ENCODE measurements around the gene SMURF1.
A peak's percentile ranks its signal among the peaks of the same experiment; 100 is the strongest.
"Not testable (repeated sequence)": the region's sequence is repeated elsewhere in the genome, so short reads cannot be mapped to it uniquely, and the experiment has no call there.

Gene SMURF1

DNA sequence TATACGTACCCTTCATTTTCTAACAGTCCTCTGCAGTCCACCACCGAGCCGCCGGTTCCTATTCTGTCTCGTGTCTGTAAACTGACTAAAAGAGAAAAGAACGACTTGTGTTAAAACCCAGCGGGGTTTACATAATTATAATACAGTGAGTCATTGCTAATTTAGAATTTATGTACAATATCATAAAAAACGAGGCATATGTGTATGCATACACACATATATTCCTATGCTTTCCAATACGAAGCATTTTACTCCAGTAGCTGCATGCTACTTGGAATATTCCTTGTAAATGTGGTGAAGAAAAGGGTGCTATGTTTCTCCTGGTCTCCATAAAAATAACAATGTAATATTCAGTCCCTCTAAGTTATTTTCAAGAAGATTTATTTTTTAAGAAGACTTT is 89.1 kb downstream of the SMURF1 start:
- DNase-seq (ENCODE audit: low read depth): no peak

- DNase-seq (ENCODE audit: low read depth): no peak
These were observed 92.9 kb downstream of the SMURF1 start for GRCh38 chr7:99050971-99051370.

- no peak for DNase-seq (ENCODE audit: low read depth)
These were observed 96.3 kb downstream of the SMURF1 start for GRCh38 chr7:99047526-99048077.

DNA sequence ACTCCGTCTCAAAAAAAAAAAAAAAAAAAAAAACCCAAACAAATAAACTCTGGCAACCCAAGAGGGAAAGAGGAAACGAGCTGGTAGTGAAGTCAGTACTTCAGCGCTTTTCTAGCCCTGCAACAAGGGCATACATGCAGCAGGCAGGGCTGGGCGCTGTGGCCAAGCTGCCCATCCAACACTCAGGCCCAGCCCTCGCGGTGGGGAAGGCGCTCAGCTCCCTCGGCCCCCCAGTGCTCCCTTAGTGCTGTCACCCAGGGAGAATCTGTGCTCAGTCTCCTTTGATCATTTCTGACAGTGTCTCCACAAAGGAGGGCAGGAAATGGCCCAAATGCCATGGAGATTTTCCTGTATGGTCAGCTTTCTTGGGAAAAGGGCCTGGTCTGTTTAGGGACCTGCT is 97.2 kb downstream of the SMURF1 start:
- no peak for DNase-seq (ENCODE audit: low read depth)

- not testable (repeated sequence) for DNase-seq (ENCODE audit: low read depth)
These were observed 97.6 kb downstream of the SMURF1 start for GRCh38 chr7:99046262-99046661.

- not testable (repeated sequence) for DNase-seq (ENCODE audit: low read depth)
These were observed 99.0 kb downstream of the SMURF1 start for GRCh38 chr7:99044858-99045257.

DNA sequence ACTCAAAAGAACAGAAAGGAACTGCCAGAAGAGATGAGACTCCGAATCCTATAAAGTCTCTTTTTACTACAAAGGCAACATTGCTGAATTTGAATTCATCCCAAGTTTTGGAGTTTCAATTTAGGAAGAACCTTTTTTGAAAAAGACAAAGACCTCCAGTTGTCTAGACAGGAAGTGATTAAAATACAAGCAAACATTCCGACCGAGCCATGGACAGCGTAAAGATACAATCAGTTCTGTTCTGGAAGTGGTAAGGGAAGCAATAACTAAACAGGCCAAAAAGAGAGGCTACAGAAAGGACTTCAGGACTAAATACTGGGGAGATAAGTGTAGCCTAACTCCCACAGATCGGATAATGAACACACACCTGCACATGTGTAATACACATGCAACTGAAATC is 101.0 kb downstream of the SMURF1 start:
- DNase-seq (ENCODE audit: low read depth): no peak

DNA sequence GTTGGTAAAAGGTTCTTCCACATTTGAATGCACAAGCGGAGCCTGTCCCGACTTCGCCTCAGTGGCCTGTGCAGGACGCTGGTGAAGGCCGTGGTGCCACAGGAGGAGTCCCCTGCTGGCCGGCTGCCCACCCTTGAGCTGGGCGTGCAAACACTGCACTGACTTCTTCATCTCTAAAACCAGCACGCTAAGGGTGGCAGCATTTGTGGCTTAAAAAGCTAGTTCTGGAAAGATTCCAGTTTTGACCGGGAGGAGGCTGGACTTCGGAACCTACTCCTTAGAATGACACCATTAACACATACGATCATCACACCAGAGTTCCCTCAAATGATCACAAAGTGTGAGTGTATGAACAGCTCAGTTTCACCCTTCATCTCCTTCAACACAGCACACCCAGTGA is 102.4 kb downstream of the SMURF1 start:
- no peak for DNase-seq (ENCODE audit: low read depth)

DNA sequence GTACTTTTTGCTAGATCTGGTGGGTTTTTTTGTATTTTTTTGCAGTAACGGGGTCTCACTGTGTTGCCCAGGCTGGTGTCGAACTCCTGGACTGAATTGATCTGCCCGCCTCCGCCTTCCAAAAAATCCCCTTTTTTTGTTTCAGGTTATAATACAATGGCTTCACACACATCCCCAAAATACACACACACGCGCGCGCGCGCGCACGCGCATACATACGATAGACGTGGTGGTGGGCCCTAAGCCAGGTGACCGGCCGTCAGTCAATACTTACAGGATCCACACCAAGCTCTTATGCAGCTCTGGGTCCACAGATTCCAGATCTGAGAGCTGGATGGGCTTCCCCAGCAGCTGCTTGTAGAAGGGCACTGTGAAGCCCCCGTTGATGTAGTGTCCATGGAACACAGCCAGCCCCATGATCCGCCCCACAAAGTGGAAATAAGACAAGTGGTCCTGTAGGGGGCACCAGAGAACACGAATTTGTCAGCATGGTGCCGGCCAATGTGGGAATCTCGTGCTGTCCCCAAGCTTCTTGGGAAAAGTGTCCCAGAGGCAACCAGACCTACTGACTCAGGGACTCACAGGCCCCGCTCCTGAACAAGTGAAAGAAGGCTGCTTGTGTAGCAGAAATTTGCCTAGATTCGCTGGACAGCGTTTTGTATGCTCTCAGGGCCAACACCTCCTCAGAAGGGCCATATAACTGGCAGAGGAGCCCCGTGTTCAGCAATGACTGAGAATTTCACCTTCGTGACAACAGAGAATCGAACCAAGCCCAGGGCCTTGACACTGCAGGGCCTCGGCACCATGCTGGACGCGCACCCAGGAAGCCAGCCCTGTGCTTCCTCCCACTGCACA is 103.6 kb downstream of the SMURF1 start:
- DNase-seq (ENCODE audit: low read depth): peak; percentile 36

DNA sequence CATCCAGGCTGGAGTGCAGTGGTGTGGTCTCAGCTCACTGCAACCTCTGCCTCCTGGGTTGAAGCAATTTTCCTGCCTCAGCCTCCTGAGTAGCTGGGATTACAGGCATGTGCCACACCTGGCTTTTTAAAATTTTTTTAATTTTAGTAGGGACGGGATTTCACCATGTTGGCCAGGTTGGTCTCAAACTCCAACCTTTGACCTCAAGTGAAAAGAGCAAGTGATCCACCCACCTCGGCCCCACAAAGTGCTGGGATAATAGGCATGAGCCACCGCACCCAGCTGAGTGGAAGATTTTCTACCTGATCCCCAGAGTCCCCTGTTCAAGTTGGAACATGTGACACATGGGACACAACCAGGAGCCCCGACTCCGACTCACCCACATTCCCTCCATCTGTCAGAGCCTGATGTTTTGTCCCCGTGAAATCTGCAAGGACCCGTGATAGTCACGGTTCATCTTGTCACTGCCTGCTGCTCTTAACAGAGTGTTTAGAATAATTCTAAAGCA is 104.5 kb downstream of the SMURF1 start:
- no peak for DNase-seq (ENCODE audit: low read depth)

DNA sequence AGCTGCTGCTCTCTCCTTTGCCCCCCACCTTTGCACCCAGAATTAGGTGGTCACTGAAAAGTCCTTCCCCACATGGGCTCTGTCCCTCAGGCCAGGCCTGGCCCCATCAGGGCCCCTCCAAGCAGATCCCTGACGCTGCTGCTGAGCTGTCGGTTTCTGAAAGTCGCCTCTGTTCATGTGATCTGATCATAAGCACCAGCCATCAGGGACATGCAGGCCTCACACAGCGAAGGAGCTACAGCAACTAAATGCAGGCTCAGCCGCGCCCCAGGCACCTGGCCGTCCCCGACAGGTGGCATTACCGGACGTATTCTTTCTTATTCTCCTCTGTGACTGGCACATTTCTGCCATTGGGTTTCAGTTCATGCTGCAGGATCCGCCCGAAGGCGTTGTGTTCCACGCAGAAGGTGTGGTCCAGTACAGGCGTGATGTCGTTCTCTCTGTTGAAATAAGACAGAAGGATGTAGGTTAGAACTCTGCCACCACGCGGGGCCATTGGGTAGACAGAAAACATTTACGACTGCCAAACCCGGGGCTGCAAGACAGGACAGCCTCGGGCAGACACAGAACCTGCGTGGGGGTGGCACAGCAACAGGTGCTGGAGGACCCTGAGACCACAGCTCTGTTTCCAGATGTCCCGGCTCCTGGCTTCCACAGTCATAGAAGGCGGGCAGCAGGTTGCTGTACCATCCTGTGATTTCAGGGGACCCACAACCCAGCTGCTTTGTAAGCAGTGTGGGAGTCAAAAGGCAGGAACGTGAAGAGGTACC is 105.6 kb downstream of the SMURF1 start:
- DNase-seq (ENCODE audit: low read depth): no peak

DNA sequence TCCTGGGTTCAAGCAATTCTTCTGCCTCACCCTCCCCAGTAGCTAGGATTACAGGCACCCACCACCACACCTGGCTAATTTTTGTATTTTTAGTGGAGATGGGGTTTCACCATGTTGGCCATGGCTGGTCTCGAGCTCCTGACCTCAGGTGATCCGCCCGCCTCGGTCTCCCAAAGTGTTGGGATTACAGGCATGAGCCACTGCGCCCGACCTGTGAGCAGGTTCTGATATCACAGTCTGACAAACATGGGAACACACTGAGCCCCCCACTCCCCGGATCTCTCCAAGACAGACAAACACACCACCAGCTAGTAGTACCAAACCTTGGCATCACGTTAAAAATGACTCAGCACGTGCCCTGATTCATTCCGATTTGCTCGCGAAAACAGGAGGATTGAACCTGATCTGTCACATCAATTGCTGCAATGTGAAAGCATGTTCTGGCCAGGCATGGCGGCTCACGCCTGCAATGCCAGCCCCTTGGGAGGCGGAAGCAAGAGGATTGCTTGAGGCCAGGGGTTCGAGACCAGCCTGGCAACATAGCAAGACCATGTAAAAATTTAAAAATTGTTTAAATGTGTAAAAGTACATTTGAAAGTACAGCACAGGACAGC is 106.5 kb downstream of the SMURF1 start:
- no peak for DNase-seq (ENCODE audit: low read depth)

DNA sequence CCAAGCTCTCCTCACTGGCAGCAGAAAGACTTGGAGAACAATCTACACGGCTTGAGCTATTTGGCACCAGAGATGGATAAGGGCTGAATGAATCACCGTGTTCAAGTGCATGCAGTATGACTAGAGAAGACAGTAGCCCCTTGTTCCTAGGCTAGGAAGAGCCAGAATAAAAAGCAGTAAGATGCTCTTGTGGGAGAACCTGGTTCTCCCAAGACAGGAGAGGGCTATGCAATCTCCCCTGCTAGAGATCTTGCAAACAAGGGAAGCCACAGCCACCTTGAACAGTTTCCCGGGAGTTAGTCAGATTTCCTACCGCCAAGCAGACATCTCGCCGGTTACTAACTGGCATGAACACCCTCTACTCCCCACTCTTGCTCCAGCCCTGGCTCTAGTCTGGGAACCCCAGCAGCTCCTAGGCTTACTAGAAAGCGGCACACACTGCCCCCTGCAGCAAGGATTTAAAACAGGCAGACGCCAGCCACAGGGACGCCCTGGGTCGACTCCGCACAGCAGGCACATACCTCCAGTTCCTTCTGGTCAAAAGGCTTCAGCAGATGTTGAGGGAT is 107.3 kb downstream of the SMURF1 start:
- no peak for DNase-seq (ENCODE audit: low read depth)

DNA sequence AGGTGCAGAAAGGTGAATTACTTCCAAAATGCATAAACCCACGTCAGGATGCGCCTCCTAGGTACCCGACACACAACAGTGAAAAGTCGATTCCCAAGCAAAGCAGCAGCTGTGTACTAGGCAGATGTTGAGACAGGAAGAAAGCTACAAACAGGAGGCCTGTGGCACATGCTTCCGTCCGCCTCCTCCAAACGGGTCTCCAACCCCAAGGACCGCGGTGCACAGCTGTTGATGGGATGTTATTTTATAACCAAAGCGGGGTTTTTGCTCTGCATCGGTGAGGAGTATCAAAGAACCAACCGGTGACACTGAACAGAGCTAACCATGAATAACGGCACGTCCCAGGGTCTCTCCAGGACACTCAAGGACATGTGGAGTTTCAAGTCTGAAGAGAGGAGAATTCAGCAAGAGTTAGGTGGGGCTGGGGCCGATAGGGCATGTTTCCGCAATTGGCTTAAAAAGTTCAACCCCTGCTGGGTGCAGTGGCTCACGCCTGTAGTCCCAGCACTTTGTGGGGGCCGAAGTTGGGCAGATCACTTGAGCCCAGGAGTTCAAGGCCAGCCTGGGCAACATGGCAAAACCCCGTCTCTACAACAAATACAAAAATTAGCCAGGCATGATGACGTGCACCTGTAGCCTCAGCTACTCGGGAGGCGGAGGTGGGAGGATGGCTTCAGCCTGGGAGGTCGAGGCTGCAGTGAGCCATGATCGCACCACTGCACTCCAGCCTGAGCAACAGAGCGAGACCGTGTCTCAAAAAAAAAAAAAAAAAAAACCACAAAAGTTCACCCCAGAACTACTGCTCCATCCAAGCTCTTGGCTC is 108.0 kb downstream of the SMURF1 start:
- no peak for DNase-seq (ENCODE audit: low read depth)

GRCh38 chr7:99034932-99035722 is 108.8 kb downstream of the SMURF1 start:
- DNase-seq (ENCODE audit: low read depth): no peak

GRCh38 chr7:99033765-99034164 is 110.1 kb downstream of the SMURF1 start:
- no peak for DNase-seq (ENCODE audit: low read depth)

GRCh38 chr7:99032928-99033327 is 111.0 kb downstream of the SMURF1 start:
- DNase-seq (ENCODE audit: low read depth): no peak

- no peak for DNase-seq (ENCODE audit: low read depth)
These were observed 112.4 kb downstream of the SMURF1 start for GRCh38 chr7:99031496-99031895.

- no peak for DNase-seq (ENCODE audit: low read depth)
These were observed 113.0 kb downstream of the SMURF1 start for GRCh38 chr7:99030951-99031350.

- DNase-seq (ENCODE audit: low read depth): no peak
These were observed 113.5 kb downstream of the SMURF1 start for GRCh38 chr7:99030457-99030856.

All from activated gamma-delta T cell treated with anti-CD3 and anti-CD28 coated beads, Interleukin-2, amount 50 U/mL, for 16 hours (primary cell).